GM19372 (cell line): ENCODE measurements around the gene SHTN1.

Source experiments
- ATAC-seq: cut with Tn5 transposase; IDR thresholded peaks from one replicate; pipeline ENCODE4 v1.9.1; 2021; ENCODE audit warnings: mild to moderate bottlenecking, low read depth, moderate library complexity; ENCODE audit not compliant: unreplicated experiment

SHTN1 gene

GRCh38 chr10:116877391-116877790 lies 127.6 kb downstream of the SHTN1 start:
- no peak for ATAC-seq

- no peak for ATAC-seq
Observed at GRCh38 chr10:116875897-116876296, 129.1 kb downstream of the SHTN1 start.

- ATAC-seq = no peak
Observed at GRCh38 chr10:116873134-116873533, 131.9 kb downstream of the SHTN1 start.

GRCh38 chr10:116870949-116871348 lies 134.0 kb downstream of the SHTN1 start:
- ATAC-seq = no peak

GRCh38 chr10:116868722-116869121 lies 136.3 kb downstream of the SHTN1 start:
- no peak for ATAC-seq

- ATAC-seq = no peak
Observed at GRCh38 chr10:116868198-116868676, 136.8 kb downstream of the SHTN1 start.

GRCh38 chr10:116866987-116867595 lies 137.9 kb downstream of the SHTN1 start:
- ATAC-seq = no peak

- no peak for ATAC-seq
Observed at GRCh38 chr10:116866066-116866465, 138.9 kb downstream of the SHTN1 start.

GRCh38 chr10:116864436-116864835 lies 140.6 kb downstream of the SHTN1 start:
- no peak for ATAC-seq

GRCh38 chr10:116861796-116862195 lies 143.2 kb downstream of the SHTN1 start:
- no peak for ATAC-seq

GRCh38 chr10:116857156-116857555 lies 147.8 kb downstream of the SHTN1 start:
- ATAC-seq = no peak

- no peak for ATAC-seq
Observed at GRCh38 chr10:116853701-116854100, 151.3 kb downstream of the SHTN1 start.

GRCh38 chr10:116853287-116853686 lies 151.7 kb downstream of the SHTN1 start:
- ATAC-seq = no peak

- no peak for ATAC-seq
Observed at GRCh38 chr10:116852246-116852645, 152.7 kb downstream of the SHTN1 start.

GRCh38 chr10:116850058-116850611 lies 154.9 kb downstream of the SHTN1 start:
- ATAC-seq = no peak

- peak; percentile 39 for ATAC-seq
Observed at GRCh38 chr10:116849248-116850057, 155.5 kb downstream of the SHTN1 start, which contains the start of gene ENO4. Gene ENO4 (plus strand): TSS chr10:116849499. CDS start chr10:116849567, 68 bp downstream.

- ATAC-seq = no peak
Observed at GRCh38 chr10:116848944-116849247, 156.1 kb downstream of the SHTN1 start.

- ATAC-seq = peak; percentile 52
Observed at GRCh38 chr10:116848032-116848943, 156.7 kb downstream of the SHTN1 start.

GRCh38 chr10:116845823-116846222 lies 159.2 kb downstream of the SHTN1 start:
- ATAC-seq = no peak

GRCh38 chr10:116840389-116841075 lies 164.5 kb downstream of the SHTN1 start:
- no peak for ATAC-seq
